SU-DHL-6 (cell line): ENCODE measurements around the gene MTA3.
"Not testable (repeated sequence)": the region's sequence is repeated elsewhere in the genome, so short reads cannot be mapped to it uniquely, and the experiment has no call there.

Experiments used
- H2AFZ ChIP-seq: fragments of 200-600 bp; sonication (generic); 2 replicates; pipeline ENCODE4 v1.6.1; 2014; ENCODE audit warnings: low read depth, mild to moderate bottlenecking, moderate library complexity, mixed read lengths, antibody characterized with exemption, low read length; ENCODE audit not compliant: severe bottlenecking
- H3F3A ChIP-seq: fragments of 200-600 bp; shearing (Covaris generic); 2 replicates; pipeline ENCODE4 v1.6.0; 2016; ENCODE audit warnings: antibody characterized with exemption, mild to moderate bottlenecking; ENCODE audit not compliant: insufficient read depth
- H3K27ac ChIP-seq: fragments of 200-600 bp; sonication (generic); 2 replicates; pipeline ENCODE4 v1.5.1; 2016; ENCODE audit warnings: low read depth, mild to moderate bottlenecking, low read length, moderate library complexity, mixed read lengths
- H3K27me3 ChIP-seq: fragments of 200-600 bp; sonication (generic), shearing (Covaris generic); 2 replicates; pipeline ENCODE4 v1.6.0; 2014; ENCODE audit warnings: mild to moderate bottlenecking, low read length
- H3K36me3 ChIP-seq: fragments of 200-600 bp; sonication (generic); 2 replicates; pipeline ENCODE4 v1.6.1; 2014; ENCODE audit warnings: mild to moderate bottlenecking, low read length, mixed read lengths
- H3K4me2 ChIP-seq: fragments of 300-600, 200-600 bp; shearing (Covaris generic), sonication (generic); 2 replicates; pipeline ENCODE4 v1.6.0; 2014; ENCODE audit warnings: low read length, low read depth, mild to moderate bottlenecking; ENCODE audit not compliant: poor library complexity, severe bottlenecking
- H3K4me3 ChIP-seq: fragments of 200-600 bp; sonication (generic); 2 replicates; pipeline ENCODE4 v1.5.1; 2014; ENCODE audit warnings: antibody characterized with exemption, low read length, mild to moderate bottlenecking, mixed read lengths; ENCODE audit not compliant: insufficient read depth, poor library complexity, severe bottlenecking
- H3K79me2 ChIP-seq: fragments of 200-600 bp; sonication (generic); 2 replicates; pipeline ENCODE4 v1.6.1; 2014; ENCODE audit warnings: mild to moderate bottlenecking, low read length, moderate library complexity; ENCODE audit not compliant: insufficient read depth
- H3K9ac ChIP-seq: fragments of 200-600 bp; sonication (generic); 2 replicates; pipeline ENCODE4 v1.7.0; 2014; ENCODE audit warnings: mild to moderate bottlenecking, low read length
- H3K9me2 ChIP-seq: fragments of 200-600 bp; sonication (generic); replicated peaks from 2 replicates; pipeline ENCODE4 v1.6.1; 2014; ENCODE audit warnings: low read length; ENCODE audit not compliant: insufficient read depth
- H3K9me3 ChIP-seq: fragments of 200-600 bp; sonication (generic); 2 replicates; pipeline ENCODE4 v1.6.1; 2014; ENCODE audit warnings: low read length, mixed read lengths; ENCODE audit not compliant: insufficient read depth
- H4K20me1 ChIP-seq: fragments of 200-600 bp; sonication (generic); 2 replicates; pipeline ENCODE4 v1.6.1; 2014; ENCODE audit warnings: low read depth, mild to moderate bottlenecking, antibody characterized with exemption, low read length, moderate library complexity, mixed read lengths
- CTCF ChIP-seq: fragments of 200-600 bp; sonication (generic); IDR thresholded peaks from one replicate; pipeline ENCODE4 v1.5.1; 2017; ENCODE audit warnings: antibody characterized with exemption, mild to moderate bottlenecking, low read length, moderate library complexity; ENCODE audit not compliant: insufficient read depth, poor library complexity, severe bottlenecking
- EZH2phosphoT487 ChIP-seq: fragments of 200-600 bp; sonication (generic), shearing (Covaris generic); conservative IDR thresholded peaks from 2 replicates; pipeline ENCODE4 v1.6.1; 2018; ENCODE audit warnings: mild to moderate bottlenecking, antibody characterized with exemption, low read length, moderate library complexity, mixed read lengths

The MTA3 gene

GRCh38 chr2:42618116-42618515, 49.7 kb downstream of the MTA3 start:
- H3F3A ChIP-seq: no peaks in the 10 kb centered on the region
- 0 out of 2 replicates have a peak, but pooled peaks cover 2% of the 10 kb centered on the region for H4K20me1 ChIP-seq
- no peaks in the 10 kb centered on the region for H3K9me3 ChIP-seq
- TF ChIP-seq EZH2phosphoT487 (no peak), CTCF (no peak)
- peaks cover 30% of the 10 kb centered on the region; the same call in 1 of the 2 replicates for H3K36me3 ChIP-seq
- H3K4me2 ChIP-seq: no peak overlapping the region
- H3K27me3 ChIP-seq: no peaks in the 10 kb centered on the region
- H3K79me2 ChIP-seq: peaks cover 15% of the 10 kb centered on the region
- H3K9ac ChIP-seq: no peak overlapping the region
- H3K27ac ChIP-seq: no peak overlapping the region
- no peak overlapping the region for H2AFZ ChIP-seq
- H3K4me3 ChIP-seq: no peak overlapping the region
- H3K9me2 ChIP-seq: no peaks in the 10 kb centered on the region

- Histone ChIP-seq H3K4me3 (no peak overlapping the region), H3K27ac (no peak overlapping the region), H4K20me1 (0 out of 2 replicates have a peak, but pooled peaks cover 5% of the 10 kb centered on the region), H2AFZ (no peak overlapping the region), H3K27me3 (no peaks in the 10 kb centered on the region), H3K9me2 (no peaks in the 10 kb centered on the region), H3F3A (no peaks in the 10 kb centered on the region), H3K36me3 (peaks cover 30% of the 10 kb centered on the region; the same call in 1 of the 2 replicates), H3K9me3 (no peaks in the 10 kb centered on the region), H3K4me2 (no peak overlapping the region), H3K79me2 (peaks cover 18% of the 10 kb centered on the region), H3K9ac (no peak overlapping the region)
- TF ChIP-seq CTCF (no peak), EZH2phosphoT487 (no peak)
Measured at GRCh38 chr2:42618972-42619371, 50.5 kb downstream of the MTA3 start.

- H3K27ac ChIP-seq, H3F3A ChIP-seq, H3K9ac ChIP-seq, H3K27me3 ChIP-seq, H3K9me2 ChIP-seq, H3K9me3 ChIP-seq, H2AFZ ChIP-seq, H3K4me2 ChIP-seq, H3K4me3 ChIP-seq, H4K20me1 ChIP-seq: not testable (repeated sequence)
- H3K79me2 ChIP-seq: peaks cover 24% of the 10 kb centered on the region
- H3K36me3 ChIP-seq: peaks cover 27% of the 10 kb centered on the region; the same call in 1 of the 2 replicates
Measured at GRCh38 chr2:42621626-42622025, 53.2 kb downstream of the MTA3 start.

- H4K20me1 ChIP-seq: 0 out of 2 replicates have a peak, but pooled peaks cover 5% of the 10 kb centered on the region
- TF ChIP-seq EZH2phosphoT487: no peak
- no peak for TF ChIP-seq CTCF
- H3K9ac ChIP-seq: no peak overlapping the region
- H3K79me2 ChIP-seq: peaks cover 28% of the 10 kb centered on the region
- peaks cover 20% of the 10 kb centered on the region; the same call in 1 of the 2 replicates for H3K36me3 ChIP-seq
- H3K4me2 ChIP-seq: no peak overlapping the region
- no peaks in the 10 kb centered on the region for H3K9me2 ChIP-seq
- H3K4me3 ChIP-seq: no peak overlapping the region
- H3K27ac ChIP-seq: no peak overlapping the region
- H3F3A ChIP-seq: no peaks in the 10 kb centered on the region
- no peak overlapping the region for H2AFZ ChIP-seq
- no peaks in the 10 kb centered on the region for H3K27me3 ChIP-seq
- H3K9me3 ChIP-seq: no peaks in the 10 kb centered on the region
Measured at GRCh38 chr2:42622943-42623676, 54.7 kb downstream of the MTA3 start.
